AG08396 (cell line): ENCODE measurements around the gene SPATA20.

ENCODE experiments used
- DNase-seq: peaks from one replicate; pipeline ENCODE4 v3.0.0; 2012; ENCODE audit warnings: low spot score, mixed read lengths

SPATA20 gene

DNA sequence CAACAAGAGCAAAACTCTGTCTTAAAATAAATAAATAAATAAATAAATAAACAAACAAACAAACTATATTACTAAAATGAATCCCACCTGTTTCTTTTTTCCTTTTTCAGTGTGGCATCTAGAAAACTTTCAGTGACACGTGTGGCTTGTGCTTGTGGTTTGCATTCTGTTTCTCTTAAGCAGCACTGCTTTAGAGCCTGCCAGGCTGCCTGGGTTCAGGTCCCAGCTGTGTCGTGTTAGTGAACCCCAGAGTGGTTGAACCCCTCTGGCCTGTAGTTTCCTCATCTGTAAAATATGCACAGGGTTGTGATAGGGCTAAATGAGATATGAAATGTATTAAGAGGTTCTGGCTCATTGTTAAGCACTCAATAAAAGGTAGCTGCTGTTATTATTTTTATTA lies 26.5 kb upstream of the SPATA20 start:
- no peak for DNase-seq

DNA sequence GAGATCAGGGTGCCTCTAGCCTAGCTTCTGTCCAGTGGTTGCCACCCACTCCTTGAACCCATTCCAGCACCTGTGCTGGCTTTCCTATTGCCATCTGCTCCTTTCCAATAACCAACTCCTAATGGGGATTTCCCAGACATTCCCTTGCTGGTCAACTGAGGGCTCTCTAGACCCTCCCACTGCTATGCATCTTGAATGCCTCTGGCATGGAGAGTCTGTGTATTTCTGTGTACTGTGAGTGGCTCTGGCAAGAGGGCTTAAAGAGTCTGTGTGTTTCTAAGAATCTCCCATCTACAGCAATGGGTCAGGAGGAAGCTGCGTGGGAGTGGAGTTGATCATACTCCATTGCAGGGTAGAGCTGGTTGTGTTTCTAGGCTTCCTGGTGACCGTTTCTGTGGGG lies 25.5 kb upstream of the SPATA20 start:
- DNase-seq, result no peak

- DNase-seq, result no peak
Observed at GRCh38 chr17:50522766-50523165, 24.2 kb upstream of the SPATA20 start.

DNA sequence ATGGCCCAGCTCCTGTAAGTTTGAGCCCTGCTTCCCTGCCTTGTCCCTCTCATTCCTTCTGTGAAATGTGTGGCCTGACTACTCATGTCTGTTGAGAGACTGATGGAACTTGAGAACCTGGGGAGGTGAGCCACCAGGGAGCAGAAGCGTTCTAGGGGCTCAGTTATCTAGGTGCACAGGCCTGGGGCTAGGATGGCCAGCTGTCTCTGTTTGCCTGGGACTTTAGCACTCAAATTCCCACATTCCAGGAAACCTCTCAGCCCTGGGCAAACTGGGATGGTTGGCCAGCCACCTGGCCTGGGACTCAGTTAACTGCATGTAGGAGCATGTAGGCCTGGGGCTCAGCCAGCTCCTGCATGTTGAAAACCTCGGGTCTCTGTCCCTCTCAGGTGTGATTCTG lies 23.8 kb upstream of the SPATA20 start:
- no peak for DNase-seq

- no peak for DNase-seq
Observed at GRCh38 chr17:50524838-50525237, 22.1 kb upstream of the SPATA20 start.

- DNase-seq, result no peak
Observed at GRCh38 chr17:50527155-50527762, 19.7 kb upstream of the SPATA20 start.

GRCh38 chr17:50527949-50528474 lies 19.0 kb upstream of the SPATA20 start:
- DNase-seq, result no peak

DNA sequence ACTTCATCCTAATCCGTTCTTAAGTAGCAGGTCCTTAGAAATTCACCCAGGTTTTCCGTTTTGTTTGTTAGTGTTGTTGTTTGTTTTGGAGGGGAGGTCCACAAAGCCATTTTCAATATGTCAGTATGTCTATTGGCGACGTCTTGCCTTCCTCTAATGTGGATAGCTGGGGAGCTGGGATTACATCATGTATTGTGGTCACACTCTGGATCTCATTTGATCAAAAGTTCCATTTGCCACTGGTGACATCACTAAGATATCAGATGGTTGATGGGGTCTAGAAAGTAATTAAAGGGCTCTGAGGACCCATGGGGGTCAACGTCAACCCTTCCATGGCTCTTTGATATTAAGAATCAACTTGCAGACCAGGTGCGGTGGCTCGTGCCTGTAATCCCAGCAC lies 17.1 kb upstream of the SPATA20 start:
- DNase-seq, result no peak

GRCh38 chr17:50531428-50532025 lies 15.4 kb upstream of the SPATA20 start:
- no peak for DNase-seq

- DNase-seq, result no peak
Observed at GRCh38 chr17:50532452-50533024, 14.4 kb upstream of the SPATA20 start, which contains the start of gene EPN3. Gene EPN3, plus strand, starts transcription at chr17:50532735. Its CDS starts 3,822 bp downstream, at chr17:50536557.

DNA sequence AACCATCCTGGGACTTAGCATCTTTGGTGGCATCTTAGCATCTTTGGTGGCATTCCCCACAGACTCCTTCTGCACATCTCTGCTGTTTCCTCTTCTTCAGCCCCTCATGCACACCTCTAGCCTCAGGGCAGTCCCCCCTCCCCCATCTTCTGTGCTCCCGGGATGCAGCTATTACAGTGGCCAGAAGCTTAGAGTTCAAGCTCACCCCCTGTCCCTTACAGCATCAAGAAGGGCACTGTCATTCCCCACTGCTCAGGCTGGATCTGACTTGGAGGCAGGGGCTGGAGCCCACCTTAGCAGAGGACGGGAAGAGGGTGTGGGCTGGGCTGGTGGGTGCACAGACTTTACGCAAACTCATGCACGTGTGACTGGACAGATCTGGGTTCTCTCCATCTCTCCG lies 13.8 kb upstream of the SPATA20 start:
- no peak for DNase-seq

DNA sequence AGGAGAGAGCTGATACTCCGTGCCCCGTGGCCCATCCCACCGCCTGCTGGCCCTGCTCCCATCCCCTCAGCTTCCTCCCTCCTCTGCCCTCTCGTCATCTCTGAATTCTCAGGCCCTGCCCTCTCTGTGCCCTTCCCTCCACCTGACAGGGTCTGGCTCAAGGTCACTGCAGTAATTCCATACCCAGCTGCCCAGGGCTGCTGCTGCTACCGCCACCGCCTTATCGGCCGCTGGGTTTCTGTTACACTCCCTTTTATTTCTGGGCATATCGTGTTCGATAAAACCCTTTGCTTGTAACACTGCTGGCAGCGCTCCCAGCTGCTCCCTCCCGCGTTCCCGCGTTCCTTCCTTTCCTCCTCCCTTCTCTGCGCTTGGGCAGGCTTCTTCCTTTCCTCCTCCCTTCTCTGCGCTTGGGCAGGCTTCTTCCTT lies 13.2 kb upstream of the SPATA20 start:
- peak; percentile 59 for DNase-seq

- no peak for DNase-seq
Observed at GRCh38 chr17:50534222-50534978, 12.6 kb upstream of the SPATA20 start.

- DNase-seq, result no peak
Observed at GRCh38 chr17:50534979-50535326, 12.0 kb upstream of the SPATA20 start.

- no peak for DNase-seq
Observed at GRCh38 chr17:50535407-50535806, 11.6 kb upstream of the SPATA20 start.

DNA sequence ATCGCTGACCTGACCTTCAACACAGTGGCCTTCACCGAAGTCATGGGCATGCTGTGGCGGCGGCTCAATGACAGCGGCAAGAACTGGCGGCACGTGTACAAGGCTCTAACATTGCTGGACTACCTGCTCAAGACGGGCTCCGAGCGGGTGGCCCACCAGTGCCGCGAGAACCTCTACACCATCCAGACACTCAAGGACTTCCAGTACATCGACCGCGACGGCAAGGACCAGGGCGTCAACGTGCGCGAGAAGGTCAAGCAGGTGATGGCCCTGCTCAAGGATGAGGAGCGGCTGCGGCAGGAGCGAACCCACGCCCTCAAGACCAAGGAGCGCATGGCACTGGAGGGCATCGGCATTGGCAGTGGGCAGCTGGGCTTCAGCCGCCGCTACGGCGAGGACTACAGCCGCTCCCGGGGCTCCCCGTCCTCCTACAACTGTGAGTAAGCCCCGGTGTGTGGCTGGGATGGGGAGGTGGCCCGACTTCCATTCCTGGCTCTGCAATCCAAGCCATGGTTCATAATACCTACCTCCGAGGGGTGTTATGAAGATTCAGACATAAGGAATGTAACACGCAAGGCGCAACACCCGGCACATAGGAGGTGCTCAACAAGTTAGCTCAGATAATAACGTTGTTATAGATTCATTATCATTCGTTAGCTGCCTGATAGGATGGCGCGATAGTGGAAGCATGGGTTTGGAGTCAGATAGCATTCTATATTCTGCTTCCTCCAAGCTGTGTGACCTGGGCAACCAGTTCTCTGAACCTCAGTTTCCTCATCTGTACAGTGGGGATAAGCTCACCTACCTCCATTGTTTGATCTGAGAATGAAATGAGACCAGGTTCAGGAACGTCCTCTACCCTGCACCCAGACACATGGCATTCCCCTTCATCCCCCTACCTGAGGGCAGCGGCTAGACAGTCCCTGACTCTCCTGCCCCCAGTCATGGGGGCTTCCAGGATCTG lies 10.0 kb upstream of the SPATA20 start:
- no peak for DNase-seq

GRCh38 chr17:50537721-50538548 lies 9.0 kb upstream of the SPATA20 start:
- DNase-seq, result no peak

- no peak for DNase-seq
Observed at GRCh38 chr17:50538549-50539410, 8.2 kb upstream of the SPATA20 start.

GRCh38 chr17:50539762-50540559 lies 7.0 kb upstream of the SPATA20 start:
- no peak for DNase-seq
